ENCODE measurements around the gene CDKAL1. TPM values are rescaled to one million over a fixed set of nuclear protein-coding genes. Genes with fewer than 3 reads are reported as not detected.
"Not testable (repeated sequence)": the region's sequence is repeated elsewhere in the genome, so short reads cannot be mapped to it uniquely, and the experiment has no call there.

The CDKAL1 gene
- total and polyA plus RNA-seq, 4 donors, result 2.0 to 12.9 (median 6.7) TPM

- H3K27me3 ChIP-seq (ENCODE audit: control insufficient read depth in 4 of 4, insufficient read depth in 4 of 4, low read length in 3 of 4), result no peaks in the 10 kb centered on the region
- H3K9ac ChIP-seq (ENCODE audit: low read depth in 1 of 2, low read length in 2 of 2), result no peak overlapping the region
- peaks cover 0 to 2% (median 0%) of the 10 kb centered on the region in 4 donors for H3K36me3 ChIP-seq (ENCODE audit: control insufficient read depth in 4 of 4, insufficient read depth in 3 of 4, low read depth in 1 of 4, low read length in 3 of 4)
- H3K27ac ChIP-seq (ENCODE audit: low read depth in 1 of 2, low read length in 2 of 2), result no peak overlapping the region
- TF ChIP-seq ZBTB33 (IDR thresholded peaks at IDR 0.05) (no peak), MAX (IDR thresholded peaks at IDR 0.05) (no peak), HNF4G (IDR thresholded peaks at IDR 0.05) (no peak), REST (IDR thresholded peaks at IDR 0.05) (no peak), ATF3 (IDR thresholded peaks at IDR 0.05) (no peak), GABPA (IDR thresholded peaks at IDR 0.05 in 1 of 2, conservative IDR thresholded peaks at IDR 0.05 in 1 of 2) (no peak), YY1 (IDR thresholded peaks at IDR 0.05) (no peak), JUND (IDR thresholded peaks at IDR 0.05) (no peak)
- 93% methylated on average over 5 of the region's 5 CpGs for WGBS
- no peaks in the 10 kb centered on the region for H3K4me1 ChIP-seq (ENCODE audit: control insufficient read depth in 4 of 4, insufficient read depth in 4 of 4, low read length in 3 of 4)
- DNase-seq (ENCODE audit: low spot score), result no peak
- H3K9me3 ChIP-seq (ENCODE audit: control insufficient read depth in 4 of 4, low read length in 3 of 4), result no peaks in the 10 kb centered on the region
- H3K4me3 ChIP-seq (ENCODE audit: low read depth in 1 of 3, low read length in 3 of 3), result no peak overlapping the region
These were observed 110.6 kb downstream of the CDKAL1 start for GRCh38 chr6:20644667-20645370.

GRCh38 chr6:20645572-20645971, 111.3 kb downstream of the CDKAL1 start:
- H3K9me3 ChIP-seq (ENCODE audit: control insufficient read depth in 4 of 4, low read length in 3 of 4); H3K4me3 ChIP-seq (ENCODE audit: low read depth in 1 of 3, low read length in 3 of 3); H3K36me3 ChIP-seq (ENCODE audit: control insufficient read depth in 4 of 4, insufficient read depth in 3 of 4, low read depth in 1 of 4, low read length in 3 of 4); H3K9ac ChIP-seq (ENCODE audit: low read depth in 1 of 2, low read length in 2 of 2); H3K4me1 ChIP-seq (ENCODE audit: control insufficient read depth in 4 of 4, insufficient read depth in 4 of 4, low read length in 3 of 4); H3K27ac ChIP-seq (ENCODE audit: low read depth in 1 of 2, low read length in 2 of 2); DNase-seq (ENCODE audit: low spot score); H3K27me3 ChIP-seq (ENCODE audit: control insufficient read depth in 4 of 4, insufficient read depth in 4 of 4, low read length in 3 of 4): not testable (repeated sequence)
- WGBS, result 83% methylated on average over 6 of the region's 6 CpGs

- WGBS, result 97% methylated on average over 1 of the region's 1 CpG
- H3K4me1 ChIP-seq (ENCODE audit: control insufficient read depth in 4 of 4, insufficient read depth in 4 of 4, low read length in 3 of 4), result no peaks in the 10 kb centered on the region
- no peak for TF ChIP-seq NR2F2 (IDR thresholded peaks at IDR 0.05)
- no peak overlapping the region for H3K4me3 ChIP-seq (ENCODE audit: low read depth in 1 of 3, low read length in 3 of 3)
- no peak overlapping the region for H3K9ac ChIP-seq (ENCODE audit: low read depth in 1 of 2, low read length in 2 of 2)
- no peaks in the 10 kb centered on the region for H3K27me3 ChIP-seq (ENCODE audit: control insufficient read depth in 4 of 4, insufficient read depth in 4 of 4, low read length in 3 of 4)
- DNase-seq (ENCODE audit: low spot score), result no peak
- H3K9me3 ChIP-seq (ENCODE audit: control insufficient read depth in 4 of 4, low read length in 3 of 4), result no peaks in the 10 kb centered on the region
- H3K36me3 ChIP-seq (ENCODE audit: control insufficient read depth in 4 of 4, insufficient read depth in 3 of 4, low read depth in 1 of 4, low read length in 3 of 4), result peaks cover 0 to 2% (median 0%) of the 10 kb centered on the region in 4 donors
- no peak overlapping the region for H3K27ac ChIP-seq (ENCODE audit: low read depth in 1 of 2, low read length in 2 of 2)
These were observed 113.3 kb downstream of the CDKAL1 start for GRCh38 chr6:20647585-20647984.

GRCh38 chr6:20649696-20650470, 115.6 kb downstream of the CDKAL1 start:
- H3K4me1 ChIP-seq (ENCODE audit: control insufficient read depth in 4 of 4, insufficient read depth in 4 of 4, low read length in 3 of 4); DNase-seq (ENCODE audit: low spot score): not testable (repeated sequence)
- WGBS, result 96% methylated on average over 7 of the region's 7 CpGs

More at GRCh38 chr6:20649696-20650470, 115.6 kb downstream of the CDKAL1 start:
- H3K4me3 ChIP-seq (ENCODE audit: low read depth in 1 of 3, low read length in 3 of 3); H3K36me3 ChIP-seq (ENCODE audit: control insufficient read depth in 4 of 4, insufficient read depth in 3 of 4, low read depth in 1 of 4, low read length in 3 of 4); H3K9me3 ChIP-seq (ENCODE audit: control insufficient read depth in 4 of 4, low read length in 3 of 4); H3K9ac ChIP-seq (ENCODE audit: low read depth in 1 of 2, low read length in 2 of 2); H3K27ac ChIP-seq (ENCODE audit: low read depth in 1 of 2, low read length in 2 of 2); H3K27me3 ChIP-seq (ENCODE audit: control insufficient read depth in 4 of 4, insufficient read depth in 4 of 4, low read length in 3 of 4): not testable (repeated sequence)

All from liver (tissue), 9 donors.